GM19468 (cell line): Measurements from ENCODE around the gene GRM7.
A peak's percentile ranks its signal among the peaks of the same experiment; 100 is the strongest.

Experiments
- ATAC-seq: cut with Tn5 transposase; IDR thresholded peaks from one replicate; pipeline ENCODE4 v1.9.1; 2021; ENCODE audit warnings: mild to moderate bottlenecking, moderate library complexity, moderate number of reproducible peaks; ENCODE audit not compliant: unreplicated experiment; ENCODE audit errors: extremely low read depth

GRM7 gene

GRCh38 chr3:7445331-7445730, 584.4 kb downstream of the GRM7 start:
- ATAC-seq: no peak

DNA sequence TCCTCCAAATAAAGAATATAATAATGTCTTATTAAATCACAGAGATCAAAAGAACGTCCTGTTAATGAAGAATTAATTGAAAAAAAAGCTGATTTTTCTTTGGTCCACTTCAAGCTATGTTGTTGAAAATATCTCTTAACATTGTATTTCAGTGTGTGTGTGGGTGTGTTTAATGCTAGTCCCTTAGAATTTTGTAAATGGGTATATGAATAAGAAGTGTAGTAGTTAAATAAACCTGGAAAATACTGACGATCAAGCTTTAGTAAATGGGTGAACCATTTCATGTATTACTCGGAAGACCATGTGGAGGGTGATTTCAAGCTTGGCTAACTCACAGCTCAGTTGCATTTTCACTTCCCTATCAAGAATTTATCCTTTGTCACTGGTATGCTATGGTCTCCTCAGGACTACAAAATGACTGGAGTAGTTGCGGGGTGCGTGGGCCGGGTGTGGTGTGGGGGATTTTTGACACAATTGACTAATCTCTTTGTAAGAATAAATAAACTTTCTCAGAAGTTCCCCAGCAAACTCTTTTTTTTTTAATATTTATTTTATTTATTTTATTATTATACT, 586.4 kb downstream of the GRM7 start:
- ATAC-seq: peak; percentile 96

GRCh38 chr3:7456386-7456785, 595.5 kb downstream of the GRM7 start:
- no peak for ATAC-seq

- peak; percentile 92 for ATAC-seq
Measured at GRCh38 chr3:7461202-7461825, 600.4 kb downstream of the GRM7 start.

DNA sequence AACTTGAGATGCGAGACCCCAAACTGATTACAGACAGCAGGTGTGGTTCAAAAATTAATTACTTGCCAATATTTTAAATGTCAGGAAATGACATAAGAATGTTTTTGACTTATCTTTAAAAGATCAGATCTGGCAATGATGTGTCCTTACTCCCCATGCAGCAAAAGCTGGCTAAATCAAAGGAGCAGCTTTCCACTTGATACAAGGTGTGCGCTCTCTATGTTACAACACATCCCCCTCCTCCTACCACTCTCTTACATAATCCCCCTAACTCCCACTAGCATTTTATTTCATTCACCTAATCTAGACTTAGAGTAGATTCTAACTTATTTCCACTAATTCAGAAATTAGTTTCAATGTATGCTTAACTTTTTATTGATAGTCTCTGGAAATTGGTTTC, 609.0 kb downstream of the GRM7 start:
- no peak for ATAC-seq

- no peak for ATAC-seq
Measured at GRCh38 chr3:7484636-7485035, 623.7 kb downstream of the GRM7 start.

DNA sequence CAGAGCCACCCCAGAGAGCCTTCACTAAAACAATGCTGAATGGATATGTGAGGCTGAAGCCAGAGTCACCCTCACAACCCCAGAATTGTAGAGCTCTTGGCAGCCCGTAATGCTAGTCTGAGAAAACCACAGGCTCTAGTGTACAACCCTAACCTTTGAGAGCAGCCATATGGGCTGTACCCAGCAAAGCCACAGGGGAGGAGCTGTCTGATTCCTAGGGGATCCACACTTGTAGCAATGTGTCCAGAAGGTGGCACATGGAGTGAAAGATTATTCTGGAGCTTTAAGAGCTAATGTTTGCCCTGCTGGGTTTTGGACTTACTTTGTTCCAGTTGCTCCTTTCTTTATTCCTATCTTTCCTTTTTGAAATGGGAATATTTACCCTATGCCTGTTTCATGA, 626.8 kb downstream of the GRM7 start:
- no peak for ATAC-seq

GRCh38 chr3:7489417-7489816, 628.5 kb downstream of the GRM7 start:
- ATAC-seq: no peak

DNA sequence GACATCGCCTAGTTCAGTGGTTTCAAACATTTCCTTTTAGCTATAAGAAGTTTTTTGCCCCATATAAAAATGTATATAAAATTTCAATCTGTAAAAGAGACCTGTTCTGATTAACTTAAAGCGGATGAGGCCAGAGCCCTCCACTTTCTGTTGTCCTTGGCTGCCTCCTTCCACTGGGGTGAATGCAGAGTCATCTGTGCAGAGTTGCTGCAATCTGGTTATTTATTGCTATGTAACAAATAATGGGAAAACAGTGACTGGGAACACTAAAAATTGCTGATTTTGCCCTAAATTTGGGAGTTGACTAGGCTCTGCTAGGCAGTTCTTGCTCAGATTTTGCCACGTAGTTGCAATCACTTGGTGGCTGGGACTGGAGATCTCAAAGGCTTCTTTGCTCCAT, 637.8 kb downstream of the GRM7 start:
- ATAC-seq: no peak

GRCh38 chr3:7503431-7503830, 642.5 kb downstream of the GRM7 start:
- ATAC-seq: no peak

DNA sequence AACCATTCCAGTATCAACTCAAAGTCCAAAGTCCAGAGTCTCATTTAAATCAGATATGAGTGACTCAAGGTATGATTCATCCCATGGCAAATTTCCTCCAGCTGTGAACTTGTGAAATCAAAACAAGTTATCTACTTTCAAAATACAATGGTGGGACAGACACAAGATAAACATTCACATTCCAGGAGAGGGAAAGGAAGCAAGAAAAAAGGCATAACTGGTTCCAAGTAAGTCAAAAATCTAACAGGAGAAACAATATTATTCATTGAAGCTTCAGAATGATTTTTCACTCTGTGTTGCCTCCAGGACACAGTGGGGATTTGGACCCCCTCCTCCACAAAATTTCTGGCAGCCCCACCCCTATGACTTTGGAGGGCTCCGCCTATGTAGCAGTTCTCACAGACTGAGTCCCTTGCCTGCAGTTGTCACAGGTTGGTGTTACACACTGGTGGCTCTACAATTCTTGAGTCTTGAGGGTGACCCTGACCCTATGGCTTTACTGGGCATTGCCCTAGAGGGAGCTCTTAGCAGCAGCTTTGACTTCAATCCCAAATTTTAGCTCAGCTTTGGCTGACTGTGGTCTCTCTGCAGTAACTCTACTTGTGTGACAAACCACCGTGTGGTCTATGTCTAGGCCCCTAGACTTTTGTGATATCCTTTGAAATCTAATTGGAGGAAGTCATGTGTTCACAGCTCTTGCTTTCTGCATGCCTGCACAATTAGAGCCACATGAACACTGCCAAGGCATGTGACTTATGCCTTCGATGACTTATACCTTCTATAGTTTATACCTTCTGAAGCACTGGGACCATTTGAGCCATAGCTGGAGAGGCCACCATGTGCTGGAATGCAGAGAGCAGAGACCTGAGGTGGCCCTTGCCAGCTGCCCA, 644.2 kb downstream of the GRM7 start:
- no peak for ATAC-seq

DNA sequence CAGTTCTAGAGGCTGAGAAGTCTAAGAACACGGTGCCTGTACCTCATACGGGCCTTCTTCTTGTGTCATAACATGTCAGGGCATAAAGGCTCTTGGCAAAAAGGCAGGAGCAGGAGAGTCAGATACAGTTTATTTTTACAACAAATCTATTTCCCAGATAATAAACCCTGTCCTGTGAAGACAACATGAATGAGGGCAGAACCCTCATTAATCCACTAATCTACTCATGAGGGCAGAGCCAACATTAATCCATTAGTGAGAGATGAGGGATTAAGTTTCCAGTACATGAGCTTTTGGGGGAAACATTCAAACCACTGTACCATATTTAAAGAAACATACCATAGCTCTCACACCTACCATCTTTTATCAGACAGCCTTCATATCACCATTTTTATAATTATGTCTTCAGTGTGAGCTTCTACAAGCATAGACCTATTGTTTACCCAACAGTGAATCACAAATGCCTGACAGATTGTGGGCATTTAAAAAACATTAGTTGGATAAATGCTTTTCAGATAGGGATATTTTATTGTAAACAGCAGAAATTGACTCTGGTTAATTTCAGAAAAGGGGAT, 645.8 kb downstream of the GRM7 start:
- ATAC-seq: no peak

DNA sequence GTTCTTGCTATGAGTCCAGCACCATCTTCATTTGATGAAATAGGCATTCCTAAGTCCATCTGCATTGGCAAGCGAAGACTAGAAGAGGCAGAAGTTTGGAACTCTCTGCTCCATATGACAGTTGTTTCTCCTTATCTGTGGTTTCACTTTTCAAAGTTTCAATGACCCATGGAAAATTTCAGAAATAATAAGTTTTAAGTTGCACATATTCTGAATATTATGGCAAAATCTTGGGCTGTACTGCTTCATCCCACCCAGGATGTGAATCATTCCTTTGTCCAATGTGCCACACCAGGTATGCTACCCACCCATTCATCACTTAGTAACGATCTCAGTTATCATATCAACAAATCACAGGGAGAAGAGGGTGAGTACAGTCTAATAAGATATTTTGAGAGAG, 647.9 kb downstream of the GRM7 start:
- ATAC-seq: no peak

GRCh38 chr3:7512048-7512447, 651.1 kb downstream of the GRM7 start:
- ATAC-seq: no peak

- ATAC-seq: no peak
Measured at GRCh38 chr3:7518026-7518425, 657.1 kb downstream of the GRM7 start.

GRCh38 chr3:7518456-7518855, 657.5 kb downstream of the GRM7 start:
- ATAC-seq: no peak

GRCh38 chr3:7520059-7520458, 659.1 kb downstream of the GRM7 start:
- ATAC-seq: no peak

GRCh38 chr3:7520593-7520992, 659.7 kb downstream of the GRM7 start:
- ATAC-seq: no peak

- ATAC-seq: no peak
Measured at GRCh38 chr3:7536510-7536909, 675.6 kb downstream of the GRM7 start.

DNA sequence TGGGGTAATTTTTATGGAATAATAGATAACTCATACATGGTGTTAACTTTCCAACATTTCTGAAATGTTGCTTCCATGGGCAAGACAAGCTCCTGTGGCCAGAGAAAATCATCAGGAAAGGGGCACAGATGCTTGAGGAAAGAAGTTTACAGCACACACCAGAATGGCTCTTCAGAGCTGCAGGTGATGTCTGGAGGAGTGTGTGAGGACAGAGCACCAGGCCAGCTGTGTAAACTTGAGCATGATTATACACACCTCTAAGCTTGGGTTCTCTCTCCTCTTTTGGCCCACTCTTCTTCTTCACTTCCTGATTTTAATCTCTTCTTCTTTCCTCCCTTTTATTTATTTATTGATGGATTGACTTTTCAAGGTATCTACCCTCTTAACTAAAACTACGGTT, 676.0 kb downstream of the GRM7 start:
- ATAC-seq: no peak

- ATAC-seq: no peak
Measured at GRCh38 chr3:7543294-7543880, 682.5 kb downstream of the GRM7 start.
